HG02571 (cell line): ENCODE data around the gene DRC3.

Experiments
- ATAC-seq: cut with Tn5 transposase; IDR thresholded peaks from one replicate; pipeline ENCODE4 v1.9.1; 2021; ENCODE audit warnings: mild to moderate bottlenecking, moderate library complexity; ENCODE audit not compliant: unreplicated experiment

The DRC3 gene

GRCh38 chr17:17964710-17965109 is 8.0 kb upstream of the DRC3 start:
- no peak for ATAC-seq

DNA sequence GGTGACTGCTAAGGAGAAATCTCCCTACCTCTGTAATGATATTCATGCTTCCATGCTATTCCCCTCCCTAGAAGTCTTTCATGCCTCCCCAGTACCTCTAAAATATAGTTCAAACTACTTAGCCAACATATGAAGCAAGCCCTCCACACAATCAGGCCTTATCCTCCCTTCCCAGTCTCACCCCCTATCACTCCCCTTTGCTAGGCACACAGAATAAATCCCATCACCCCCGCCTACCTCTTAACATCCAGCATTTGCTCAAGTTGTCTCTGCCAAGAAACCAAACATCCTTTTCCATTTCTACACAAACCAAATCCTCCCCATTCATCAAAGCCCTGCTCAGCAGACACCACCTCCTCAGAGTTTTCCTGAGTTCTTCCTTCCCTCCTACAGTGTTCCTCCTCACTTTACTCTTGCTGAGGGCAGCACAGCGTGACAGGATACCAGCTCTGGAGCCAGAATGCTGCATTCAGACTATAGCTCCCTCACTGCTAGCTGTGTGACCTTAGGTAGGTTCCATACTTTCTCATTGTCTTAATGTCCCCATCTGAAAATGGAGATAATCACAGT is 7.4 kb upstream of the DRC3 start:
- no peak for ATAC-seq

DNA sequence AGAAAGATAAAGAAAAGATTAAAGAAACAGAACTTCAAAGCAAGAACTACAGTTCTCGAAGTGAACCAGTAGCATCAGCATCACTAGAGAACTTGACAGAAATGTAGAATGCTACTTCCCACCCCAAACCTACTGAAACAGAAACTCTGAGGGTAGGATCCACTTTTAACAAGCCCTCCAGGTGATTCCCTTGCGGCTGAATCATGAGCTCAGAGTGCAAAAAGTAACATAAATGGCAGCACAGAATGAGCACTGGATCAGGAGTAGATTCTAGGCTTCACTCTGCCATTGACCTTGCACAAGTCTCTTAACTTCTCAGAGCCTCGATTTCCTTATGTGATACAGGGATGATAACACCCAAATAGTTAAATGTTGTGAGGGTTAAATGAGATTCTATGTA is 6.3 kb upstream of the DRC3 start:
- no peak for ATAC-seq

GRCh38 chr17:17970699-17971430 is 1.8 kb upstream of the DRC3 start:
- no peak for ATAC-seq

- ATAC-seq = no peak
Observed at GRCh38 chr17:17971431-17972125, 1.1 kb upstream of the DRC3 start.

DNA sequence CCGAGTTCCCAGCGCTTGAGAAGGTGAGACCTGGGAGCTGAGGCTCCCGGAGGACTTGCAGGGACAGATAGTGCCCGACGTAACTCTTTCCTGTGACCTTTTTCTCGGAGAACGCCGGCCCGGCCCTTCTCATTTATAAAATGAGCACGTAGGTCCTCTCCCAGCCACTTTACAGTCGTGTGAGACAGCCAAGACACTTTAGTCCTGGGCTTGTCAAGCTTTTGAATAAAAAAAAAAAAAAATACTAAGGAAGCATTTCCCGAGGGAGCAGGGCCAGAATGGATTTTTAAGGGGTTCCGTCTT is 241 bp downstream of the DRC3 start:
- no peak for ATAC-seq

- no peak for ATAC-seq
Observed at GRCh38 chr17:17975436-17975835, 2.8 kb downstream of the DRC3 start.

- no peak for ATAC-seq
Observed at GRCh38 chr17:17976931-17977570, 4.4 kb downstream of the DRC3 start.

GRCh38 chr17:17978481-17979424 is 6.1 kb downstream of the DRC3 start:
- ATAC-seq = no peak

DNA sequence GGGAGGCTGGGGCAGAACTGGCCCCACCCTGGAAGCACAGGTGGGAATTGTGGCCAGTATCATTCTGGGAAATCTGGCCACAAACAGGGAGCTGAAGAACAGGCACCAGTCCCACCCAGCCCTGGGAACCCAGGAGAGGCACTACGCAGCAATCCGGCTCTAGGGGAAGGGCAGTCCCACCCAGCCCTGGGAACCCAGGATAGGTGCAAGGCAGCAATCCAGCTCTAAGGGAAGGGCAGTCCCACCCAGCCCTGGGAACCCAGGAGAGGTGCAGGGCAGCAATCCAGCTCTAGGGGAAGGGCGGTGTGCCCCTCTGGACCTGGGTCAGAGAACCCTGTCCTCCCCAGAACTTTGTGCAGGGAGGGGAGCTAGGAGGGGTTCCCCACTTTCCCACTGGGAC is 7.1 kb downstream of the DRC3 start:
- no peak for ATAC-seq

GRCh38 chr17:17981330-17981729 is 8.7 kb downstream of the DRC3 start:
- ATAC-seq = no peak

DNA sequence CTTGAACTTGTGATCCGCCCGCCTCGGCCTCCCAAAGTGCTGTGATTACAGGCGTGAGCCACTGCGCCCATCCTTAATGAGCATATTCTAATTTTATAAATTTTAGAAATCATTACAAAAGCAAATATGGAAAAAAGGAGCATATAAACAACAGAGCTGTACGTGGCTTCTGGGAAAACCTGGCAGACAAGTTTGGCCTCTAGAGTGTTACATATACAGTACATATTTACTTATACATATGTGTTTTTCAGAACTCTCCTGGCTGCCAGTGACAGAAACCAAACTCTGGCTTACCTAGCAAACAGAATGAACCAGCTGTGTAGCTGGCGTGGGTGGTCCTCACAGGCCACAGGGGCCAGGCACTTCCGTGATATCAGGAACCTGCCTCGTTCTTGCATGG is 10.1 kb downstream of the DRC3 start:
- ATAC-seq = no peak

- no peak for ATAC-seq
Observed at GRCh38 chr17:17983376-17983775, 10.7 kb downstream of the DRC3 start.

DNA sequence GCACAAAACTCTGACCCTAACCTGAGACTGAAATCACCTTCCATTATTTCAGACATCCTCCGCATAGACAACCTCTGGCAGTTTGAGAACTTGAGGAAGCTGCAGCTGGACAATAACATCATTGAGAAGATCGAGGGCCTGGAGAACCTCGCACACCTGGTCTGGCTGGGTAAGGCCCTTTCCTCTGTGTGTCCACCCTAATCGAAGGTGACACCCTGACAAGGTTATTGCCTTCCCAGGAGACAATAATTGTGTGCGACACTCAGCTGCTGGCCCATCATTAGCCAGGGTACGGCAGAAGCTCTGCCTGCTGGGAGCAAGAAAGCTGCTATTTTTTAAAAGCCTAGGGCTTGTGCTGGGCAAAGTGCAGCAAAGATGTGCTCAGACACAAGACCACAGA is 11.1 kb downstream of the DRC3 start:
- ATAC-seq = no peak

DNA sequence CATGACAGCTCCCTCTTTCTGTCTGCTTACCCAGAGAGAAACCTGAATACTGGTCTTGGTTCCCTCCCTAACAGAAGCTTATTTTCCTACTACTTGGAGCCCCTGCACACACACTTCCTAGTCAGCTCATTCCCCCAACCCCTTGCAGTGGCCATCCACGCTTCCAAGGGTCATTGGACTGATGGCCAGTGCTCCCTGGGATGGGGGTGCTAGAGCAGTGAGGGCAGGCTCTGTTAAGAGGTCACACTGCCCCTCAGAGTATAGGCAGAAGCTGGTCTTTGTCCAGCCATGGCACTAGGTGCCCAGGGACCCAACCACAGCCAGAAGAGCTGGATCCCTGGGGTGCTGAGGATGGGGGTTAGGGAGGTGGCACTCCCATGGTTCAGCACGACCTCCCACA is 12.5 kb downstream of the DRC3 start:
- ATAC-seq = no peak

- no peak for ATAC-seq
Observed at GRCh38 chr17:17985555-17985954, 12.9 kb downstream of the DRC3 start.

DNA sequence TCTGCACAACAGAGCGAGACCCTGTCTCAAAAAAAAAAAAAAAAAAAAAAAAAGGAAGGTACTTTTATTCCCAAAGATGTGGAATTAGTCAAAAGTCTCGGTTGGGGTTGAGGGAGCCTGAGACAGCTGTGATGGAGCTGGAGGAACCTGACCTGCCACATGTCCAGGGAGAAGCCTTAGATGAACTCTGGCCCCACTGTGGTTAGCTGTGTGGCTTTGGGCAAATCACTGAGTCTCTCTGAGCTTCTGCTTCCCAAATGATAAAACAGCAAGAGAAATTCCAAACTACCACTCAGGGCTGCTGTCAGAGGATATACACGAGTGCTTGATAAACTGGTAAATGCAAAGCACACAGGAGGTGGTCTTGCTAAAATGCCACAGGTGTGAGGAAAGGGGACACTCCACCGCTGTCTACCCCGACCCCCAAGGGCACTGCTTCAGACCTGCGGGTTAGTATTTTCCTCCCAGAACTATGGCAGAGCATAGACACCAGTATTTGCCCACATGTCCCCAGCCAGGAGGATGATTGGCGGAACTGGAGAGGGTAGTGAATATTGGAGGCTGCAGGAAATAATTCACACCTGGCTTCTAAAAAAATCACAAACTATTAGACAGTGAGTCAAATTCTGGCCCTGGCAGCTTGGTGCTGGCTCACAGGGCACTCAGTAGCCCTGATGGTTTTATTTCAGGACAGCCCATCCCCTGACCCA is 14.7 kb downstream of the DRC3 start:
- ATAC-seq = no peak

- ATAC-seq = no peak
Observed at GRCh38 chr17:17987901-17988300, 15.2 kb downstream of the DRC3 start.

DNA sequence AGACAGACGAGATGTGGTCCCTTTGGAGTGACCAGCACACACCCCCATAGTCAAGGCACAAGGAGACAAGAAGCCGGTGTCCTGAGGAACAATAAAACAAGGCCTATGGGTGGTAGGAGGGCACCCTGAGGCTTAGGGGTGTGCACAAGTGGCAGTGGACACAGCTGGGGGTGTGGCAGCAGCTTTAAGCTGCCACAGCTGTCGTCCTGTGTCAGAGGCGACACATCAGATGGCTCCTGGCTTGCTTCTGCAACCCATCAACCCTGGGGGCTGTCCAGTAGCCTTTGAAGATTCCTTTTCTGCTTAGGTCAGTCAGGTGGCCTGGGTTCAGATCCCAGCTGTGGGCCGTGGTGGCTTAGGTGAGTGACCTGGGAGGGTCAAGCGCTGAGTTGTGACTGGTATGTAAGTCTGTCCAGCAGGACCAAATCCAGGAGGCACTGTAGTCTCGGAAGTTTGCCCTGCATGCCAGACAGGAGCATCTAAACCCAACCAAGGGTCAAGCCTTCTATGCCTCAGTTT is 15.8 kb downstream of the DRC3 start:
- no peak for ATAC-seq

GRCh38 chr17:17989081-17989480 is 16.4 kb downstream of the DRC3 start:
- no peak for ATAC-seq
